AG04449 (cell line): ENCODE results near the gene HSPBAP1.

Experiments
- CTCF ChIA-PET: fragments of 350-600 bp; formaldehyde crosslinking; extraction: SDS; loops from one replicate; lab custom pipeline; 2021; ENCODE audit warnings: antibody characterized with exemption; lab: Yijun Ruan, JAX
- POLR2A ChIA-PET: fragments of 400-600, 350-600 bp; formaldehyde crosslinking; extraction: SDS; loops from one replicate; lab custom pipeline; 2020; ENCODE audit warnings: antibody characterized with exemption, inconsistent platforms; lab: Yijun Ruan, JAX
- DNase-seq: peaks from one replicate; pipeline ENCODE4 v3.0.0-alpha.2; 2010; ENCODE audit warnings: low read depth, low spot score
- H3K4me3 ChIP-seq: 2 replicates; pipeline ENCODE4 v1.5.1; 2011; ENCODE audit warnings: low read depth, mild to moderate bottlenecking, control low read depth, low read length
- CTCF ChIP-seq: IDR thresholded peaks from one replicate; pipeline ENCODE4 v1.5.1; 2011; ENCODE audit warnings: mild to moderate bottlenecking, moderate library complexity, low read length, control low read depth, inconsistent platforms; ENCODE audit not compliant: insufficient read depth; ENCODE audit errors: missing control alignments

Gene HSPBAP1

DNA sequence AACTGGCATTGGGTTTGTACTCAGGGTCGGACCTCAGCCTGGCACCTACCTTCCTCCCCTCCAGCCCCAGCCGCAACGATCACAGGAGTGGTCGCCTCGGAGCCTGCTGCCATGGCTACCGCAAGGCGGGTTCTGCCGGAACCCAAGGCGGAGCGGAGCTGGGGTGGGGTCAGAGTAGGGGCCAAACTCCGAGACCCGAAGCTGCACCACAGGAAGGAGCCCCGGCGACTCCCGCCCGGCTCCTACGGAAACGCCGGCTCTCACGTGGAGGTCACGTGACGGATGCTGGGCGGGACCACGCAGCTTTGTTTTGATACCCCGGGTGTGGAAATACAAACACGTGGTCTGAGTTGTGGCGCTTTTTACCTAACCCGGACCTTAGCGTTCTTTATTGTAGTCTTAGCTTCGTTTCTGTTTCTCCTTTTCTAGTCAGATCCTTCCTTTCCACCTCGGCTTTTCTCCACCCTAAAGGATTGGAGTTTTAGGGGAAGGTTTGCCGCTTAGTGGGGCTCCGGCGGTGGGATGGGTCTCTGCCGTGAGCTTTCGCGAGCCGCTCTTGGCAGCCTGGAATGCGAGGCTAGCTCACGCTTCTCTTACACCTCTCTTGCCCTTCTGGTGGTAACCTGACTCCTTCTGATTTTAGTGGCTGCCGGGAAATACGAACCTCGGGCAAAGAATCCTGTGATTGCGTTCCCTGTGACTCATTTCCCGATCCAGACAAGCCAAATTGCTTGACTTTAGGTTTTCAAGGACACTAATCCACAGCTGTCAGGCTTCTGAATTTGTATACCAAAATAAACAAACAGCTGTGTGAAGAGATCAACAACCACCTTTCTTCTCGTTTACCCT, at the start of gene HSPBAP1:
TSS of gene HSPBAP1 (minus strand) at position 264 of the 849 bp plus-strand sequence. CDS start at position 113, 151 bp downstream.
- H3K4me3 ChIP-seq = peak within 1 kb of the TSS; percentile 87
- TF ChIP-seq CTCF = no peak
- ChIA-PET POLR2A (no interaction called here), CTCF (no interaction called here)
- peak; percentile 56 for DNase-seq

DNA sequence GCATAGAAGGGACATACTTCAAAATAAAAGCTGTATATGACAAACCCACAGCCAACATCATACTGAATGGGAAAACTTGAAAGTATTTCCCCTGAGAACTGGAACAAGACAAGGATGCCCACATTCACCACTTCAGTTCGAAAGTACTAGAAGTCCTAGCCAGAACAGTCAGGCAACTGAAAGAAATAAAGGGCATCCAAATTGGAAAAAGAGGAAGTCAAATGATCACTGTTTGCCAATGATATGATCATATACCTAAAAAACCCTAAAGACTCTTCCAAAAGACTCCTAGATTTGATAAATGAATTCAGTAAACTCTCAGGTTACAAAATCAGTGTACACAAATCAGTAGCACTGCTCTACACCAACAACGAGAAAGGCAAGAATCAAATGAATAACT, 42.0 kb upstream of the HSPBAP1 start:
- no peak for DNase-seq
- TF ChIP-seq CTCF = no peak
- CTCF ChIA-PET = no interaction called here
- POLR2A ChIA-PET = no interaction called here
- no peak overlapping the region for H3K4me3 ChIP-seq

DNA sequence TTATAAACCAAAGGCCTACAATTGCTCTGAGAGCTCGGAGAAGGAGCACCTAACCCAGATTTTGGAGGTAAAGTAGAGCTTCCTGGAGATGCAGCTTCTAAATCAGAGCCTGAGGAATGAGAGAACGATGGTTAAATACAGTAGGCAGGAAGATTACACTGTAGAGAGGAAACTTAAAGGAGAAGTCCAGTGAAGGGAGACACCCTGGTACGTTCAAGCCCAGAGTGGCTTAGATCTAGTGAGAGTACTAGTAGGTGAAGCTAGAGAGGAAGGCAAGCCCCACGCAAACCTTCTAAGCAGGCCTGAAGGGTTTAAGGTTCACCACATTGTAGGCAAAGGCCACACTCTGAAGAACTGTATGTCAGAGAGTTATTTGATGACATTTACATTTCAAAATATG, 34.6 kb upstream of the HSPBAP1 start:
- ChIA-PET POLR2A (no interaction called here), CTCF (no interaction called here)
- H3K4me3 ChIP-seq = no peak overlapping the region
- no peak for TF ChIP-seq CTCF
- DNase-seq = no peak

GRCh38 chr3:122826278-122826677, 32.6 kb upstream of the HSPBAP1 start:
- TF ChIP-seq CTCF = no peak
- H3K4me3 ChIP-seq = no peak overlapping the region
- DNase-seq = no peak
- POLR2A ChIA-PET = no interaction called here
- CTCF ChIA-PET = no interaction called here

GRCh38 chr3:122825460-122825859, 31.8 kb upstream of the HSPBAP1 start:
- CTCF ChIA-PET = interaction anchor here (1.4 kb wide), 1 partner anchor 117 kb away, joined by 3 read pairs; no protein-coding TSS in a partner anchor
- H3K4me3 ChIP-seq = no peak overlapping the region
- TF ChIP-seq CTCF = no peak
- no peak for DNase-seq
- POLR2A ChIA-PET = no interaction called here
